HepG2 (cell line): ENCODE measurements around the gene CNNM1. TPM values are rescaled to one million over a fixed set of nuclear protein-coding genes. Genes with fewer than 3 reads are reported as not detected.

Experiments
- ATAC-seq: fragments of 200-7000 bp; cut with Tn5 transposase; 3 replicates; pipeline ENCODE4 v1.9.1; 2020; ENCODE audit warnings: mild to moderate bottlenecking, moderate library complexity
- BruUV-seq: library from RNA; stranded (reverse); fragments of 400-500 nt; replicated peaks from 2 replicates; lab custom pipeline; 2021; lab: Mats Ljungman, UMichigan
- CTCF ChIA-PET: fragments of 300-600 bp; formaldehyde crosslinking; extraction: SDS; loops from one replicate; lab custom pipeline; 2021; ENCODE audit warnings: low total read pairs, inconsistent platforms, low intra/inter-chr PET ratio; lab: Yijun Ruan, JAX
- POLR2A ChIA-PET: fragments of 350-600 bp; sonication (Branson Sonifier 250); formaldehyde crosslinking; loops from one replicate; lab custom pipeline; 2020; ENCODE audit warnings: antibody characterized with exemption, inconsistent platforms; lab: Yijun Ruan, JAX
- DNase-seq: peaks from one replicate; pipeline ENCODE4 v3.0.0-alpha.2; 2015; ENCODE audit warnings: low spot score
- FAIRE-seq: peaks from 3 replicates; lab custom pipeline; 2011; peaks lifted over from hg19 to GRCh38; lab: Jason Lieb, UNC
- H2AFZ ChIP-seq: one replicate; pipeline ENCODE4 v1.6.1; 2011; ENCODE audit warnings: low read length, inconsistent platforms
- H3K27ac ChIP-seq: fragments of 300-600 bp; 3 replicates; pipeline ENCODE4 v1.8.0; 2011; ENCODE audit warnings: mixed run types, mild to moderate bottlenecking, mixed read lengths, low read length, inconsistent platforms; ENCODE audit not compliant: insufficient read depth; ENCODE audit errors: extremely low read length
- H3K27me3 ChIP-seq, 2 experiments: fragments of 200-600 bp in 1 of 2; 2 replicates in 1 of 2; 3 replicates in 1 of 2; pipeline versions ENCODE4 v1.6.0 to v1.8.0; 2011; ENCODE audit warnings: low read length in 2 of 2, mild to moderate bottlenecking in 2 of 2, moderate library complexity in 2 of 2, inconsistent platforms in 1 of 2; ENCODE audit not compliant: insufficient read depth in 2 of 2, control insufficient read depth in 1 of 2
- H3K36me3 ChIP-seq, 2 experiments: fragments of 200-600 bp in 1 of 2; replicated peaks in 1 of 2; 2 replicates in 1 of 2; 3 replicates in 1 of 2; pipeline versions ENCODE4 v1.5.1 to v1.8.0; 2011; ENCODE audit warnings: low read length in 2 of 2, inconsistent platforms in 1 of 2; ENCODE audit not compliant: insufficient read depth in 2 of 2, control insufficient read depth in 1 of 2
- H3K4me1 ChIP-seq: 2 replicates; pipeline ENCODE4 v1.5.1; 2012; ENCODE audit warnings: low read length, inconsistent platforms; ENCODE audit not compliant: insufficient read depth
- H3K4me2 ChIP-seq: 2 replicates; pipeline ENCODE4 v1.6.0; 2011; ENCODE audit warnings: low read depth, low read length, inconsistent platforms
- H3K4me3 ChIP-seq, 3 experiments: fragments of 200-600 bp in 1 of 3; sonication (generic), shearing (Covaris generic) in 1 of 3; replicated peaks in 1 of 3; 2 replicates each; pipeline ENCODE4 v1.5.1; 2011 to 2016; ENCODE audit warnings: low read length in 3 of 3, inconsistent platforms in 2 of 3, low read depth in 2 of 3, mild to moderate bottlenecking in 2 of 3, control low read depth in 1 of 3, mixed read lengths in 1 of 3; ENCODE audit not compliant: insufficient read depth in 1 of 3
- H3K79me2 ChIP-seq: one replicate; pipeline ENCODE4 v1.6.1; 2011; ENCODE audit warnings: low read length, inconsistent platforms; ENCODE audit not compliant: insufficient read depth
- H3K9ac ChIP-seq: 2 replicates; pipeline ENCODE4 v1.6.0; 2011; ENCODE audit warnings: mild to moderate bottlenecking, low read depth, low read length, inconsistent platforms; ENCODE audit not compliant: insufficient read depth
- H3K9me3 ChIP-seq: 2 replicates; pipeline ENCODE4 v1.5.1; 2012; ENCODE audit warnings: mild to moderate bottlenecking, low read length
- H4K20me1 ChIP-seq: 2 replicates; pipeline ENCODE4 v1.6.0; 2011; ENCODE audit warnings: inconsistent platforms, mild to moderate bottlenecking, low read length, moderate library complexity; ENCODE audit not compliant: insufficient read depth
- ARID4A ChIP-seq: sonication (generic); formaldehyde crosslinking; IDR thresholded peaks from 2 replicates; pipeline ENCODE4 v1.5.0; 2020; ENCODE audit warnings: mild to moderate bottlenecking, missing genetic modification reagents, borderline replicate concordance
- CHCHD3 ChIP-seq: sonication (generic); formaldehyde crosslinking; IDR thresholded peaks from 2 replicates; pipeline ENCODE4 v1.8.0; 2022; ENCODE audit warnings: mild to moderate bottlenecking, missing genetic modification reagents, moderate library complexity
- HIVEP1 ChIP-seq: sonication (generic); formaldehyde crosslinking; IDR thresholded peaks from 2 replicates; pipeline ENCODE4 v1.4.0; 2020; ENCODE audit warnings: mild to moderate bottlenecking, missing genetic modification reagents
- MLX ChIP-seq: IDR thresholded peaks from 2 replicates; pipeline ENCODE4 v1.6.1; 2016
- ZNF784 ChIP-seq: sonication (generic); formaldehyde crosslinking; IDR thresholded peaks from 2 replicates; pipeline ENCODE4 v1.5.1; 2020; ENCODE audit warnings: missing genetic modification reagents, mild to moderate bottlenecking, borderline replicate concordance
- WGBS: methylation state at CpG from one replicate; pipeline ENCODE4 v1.1.6; 2017; ENCODE audit warnings: low lambda C conversion rate; 5-methylcytosine and 5-hydroxymethylcytosine counted together
- in situ Hi-C: cut with HindIII; loops from 2 replicates; pipeline ENCODE4 v1.10.0; 2017; ENCODE audit warnings: low pct_unique_long_range_greater_than_20kb; ENCODE audit not compliant: extremely low pct_ligation_motif_present
- intact Hi-C: fragments of 100-400 bp; cut with micrococcal nuclease; formaldehyde crosslinking; loops from one replicate; pipeline ENCODE4 v1.10.0; 2022; ENCODE audit not compliant: unreplicated experiment
- polyA plus RNA-seq, 8 experiments: library from polyadenylated mRNA; depleted of rRNA in 3 of 8; stranded (reverse) in 7 of 8; unstranded in 1 of 8; fragments of >200 nt; fragmentation: Illumina TruSeq in 4 of 8; extraction: Trizol in 4 of 8; gene quantifications; 2 replicates each; pipeline versions ENCODE4 v1.2.1 to v1.2.3, GENCODE V29; 2011 to 2016; ENCODE audit warnings: low read depth in 4 of 8, missing spikeins in 1 of 8, mixed read lengths in 1 of 8; ENCODE audit not compliant: insufficient read depth in 1 of 8
- total RNA-seq, 5 experiments: library from RNA; depleted of rRNA; stranded (reverse); fragments of >200 nt; fragmentation: Illumina TruSeq; extraction: Trizol; gene quantifications; 2 replicates each; pipeline ENCODE4 v1.2.3, GENCODE V29; 2016; ENCODE audit warnings: low read depth in 1 of 5

Gene CNNM1
- total and polyA plus RNA-seq, 2 of the 13 experiments (the other 11 are each of a cell fraction or from before 2014, with no cell fraction given): 4.3 to 9.6 TPM

- no peak for TF ChIP-seq CHCHD3
These were observed 60.7 kb downstream of the CNNM1 start (continued) for GRCh38 chr10:99389729-99390480.

GRCh38 chr10:99391346-99391745, 62.2 kb downstream of the CNNM1 start:
- intact Hi-C loops: no loop called here
- ATAC-seq: no peak
- TF ChIP-seq MLX (CRISPR knock-in tag): no peak
- no peak for TF ChIP-seq ZNF784 (CRISPR knock-in tag)
- no peak for TF ChIP-seq HIVEP1 (CRISPR knock-in tag)
- TF ChIP-seq ARID4A (CRISPR knock-in tag): no peak
- TF ChIP-seq, all 625 proteins: peak for 0
- no peak for FAIRE-seq
- Histone ChIP-seq H2AFZ (no peak overlapping the region), H3K27me3 (peaks cover 0 to 7% of the 10 kb centered on the region in 2 experiments; a peak in 1 of 5 replicates), H3K4me3 (no peak overlapping the region), H4K20me1 (no peaks in the 10 kb centered on the region), H3K4me2 (no peak overlapping the region), H3K4me1 (peaks cover 68% of the 10 kb centered on the region), H3K9ac (no peak overlapping the region), H3K79me2 (no peaks in the 10 kb centered on the region), H3K36me3 (no peaks in the 10 kb centered on the region; a peak in 1 of 5 replicates), H3K9me3 (no peaks in the 10 kb centered on the region), H3K27ac (no peak overlapping the region)
- no TSS peak for BruUV-seq
- WGBS: 94% methylated on average over 2 of the region's 2 CpGs
- in situ Hi-C loops: loop anchor here (5.0 kb wide), 3 partner anchors 41 to 221 kb away; partner anchors contain the start of gene GOT1
- DNase-seq: no peak
- ChIA-PET CTCF (interaction anchor here (0.9 to 2.6 kb wide), 4 partner anchors 41 to 221 kb away, joined by 3 to 19 read pairs (median 10); no protein-coding TSS in a partner anchor), POLR2A (interaction anchor here (2.1 kb wide), 1 partner anchor 39 kb away, joined by 13 read pairs; the partner anchor contains the start of gene GOT1)
